ENCODE results near the gene SOBP. TPM values are rescaled to one million over a fixed set of nuclear protein-coding genes. Genes with fewer than 3 reads are reported as not detected.

The SOBP gene
- polyA plus RNA-seq, 2 of the 4 experiments (the other 2 are of a cell fraction) = 0.18 to 0.53 TPM

DNA sequence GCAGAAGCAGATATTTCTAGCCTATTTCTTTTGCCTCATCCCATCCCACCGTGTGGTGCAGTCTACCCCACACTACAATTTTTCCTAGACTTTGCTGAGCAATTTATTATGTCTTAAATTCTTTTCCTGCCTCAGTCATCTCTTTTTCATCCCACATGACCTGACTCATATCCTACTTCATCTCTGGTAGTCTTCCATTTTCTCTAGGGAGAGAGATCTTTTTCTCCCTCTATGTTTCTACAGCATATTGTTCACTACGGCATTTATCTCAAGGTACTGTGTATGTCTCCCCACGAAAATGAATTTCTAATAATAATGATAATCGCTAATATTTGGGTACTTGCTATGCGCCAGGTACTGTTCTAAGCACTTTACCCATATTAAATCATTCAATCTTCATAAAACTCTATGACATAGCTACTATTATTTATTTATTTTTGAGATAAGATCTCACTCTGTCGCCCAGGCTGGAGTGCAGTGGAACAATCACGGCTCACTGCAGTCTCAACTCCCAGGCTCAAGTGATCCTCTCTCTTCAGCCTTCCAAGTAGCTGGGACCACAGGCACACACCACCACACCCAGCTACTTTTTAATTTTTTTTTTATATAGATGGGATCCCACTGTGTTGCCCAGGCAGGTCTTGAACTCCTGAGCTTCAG is 46.2 kb upstream of the SOBP start:
- 93% methylated on average over 7 of the region's 7 CpGs for WGBS (ENCODE audit: missing lambda C conversion rate)
- CTCF ChIA-PET = interaction anchor here (0.6 kb wide), 1 partner anchor 184 kb away, joined by 3 read pairs; no protein-coding TSS in a partner anchor
- Histone ChIP-seq H3K4me2 (no peak overlapping the region), H3K27ac (no peak overlapping the region), H3K9me3 (peaks cover 18% of the 10 kb centered on the region), H3K4me3 (no peak overlapping the region), H3K4me1 (no peaks in the 10 kb centered on the region)
- POLR2A ChIA-PET = interaction anchor here (1.5 kb wide), 1 partner anchor 15 kb away, joined by 3 read pairs; the partner anchor contains the start of gene PDSS2
- FAIRE-seq (no peak), ATAC-seq (no peak), DNase-seq (ENCODE audit: low read depth in 1 of 2, low spot score in 1 of 2) (no peak)
- TF ChIP-seq JUN (IDR thresholded peaks at IDR 0.05) (no peak), NFE2L2 (conservative IDR thresholded peaks at IDR 0.05; ENCODE audit: low read length) (no peak), REST (IDR thresholded peaks at IDR 0.05) (no peak), ESRRA (IDR thresholded peaks at IDR 0.05; ENCODE audit: borderline replicate concordance, low read length) (no peak), TFCP2L1 (CRISPR knock-in tag; IDR thresholded peaks at IDR 0.05) (no peak), FOXS1 (CRISPR knock-in tag; IDR thresholded peaks at IDR 0.05) (no peak), PBX3 (IDR thresholded peaks at IDR 0.05) (no peak), EP300 (IDR thresholded peaks at IDR 0.05) (no peak), RAD21 (conservative IDR thresholded peaks at IDR 0.05 in 1 of 2, IDR thresholded peaks at IDR 0.05 in 1 of 2) (no peak), HEYL (CRISPR knock-in tag; IDR thresholded peaks at IDR 0.05) (no peak), ZNF302 (CRISPR knock-in tag; IDR thresholded peaks at IDR 0.05) (no peak), ZFP36 (IDR thresholded peaks at IDR 0.05; ENCODE audit: borderline replicate concordance, partially characterized antibody) (no peak), POLR2AphosphoS2 (conservative IDR thresholded peaks at IDR 0.05; ENCODE audit: low read length) (no peak), MYC (IDR thresholded peaks at IDR 0.05; ENCODE audit: borderline replicate concordance, low read length) (no peak)
- TF ChIP-seq, protein P1, sequence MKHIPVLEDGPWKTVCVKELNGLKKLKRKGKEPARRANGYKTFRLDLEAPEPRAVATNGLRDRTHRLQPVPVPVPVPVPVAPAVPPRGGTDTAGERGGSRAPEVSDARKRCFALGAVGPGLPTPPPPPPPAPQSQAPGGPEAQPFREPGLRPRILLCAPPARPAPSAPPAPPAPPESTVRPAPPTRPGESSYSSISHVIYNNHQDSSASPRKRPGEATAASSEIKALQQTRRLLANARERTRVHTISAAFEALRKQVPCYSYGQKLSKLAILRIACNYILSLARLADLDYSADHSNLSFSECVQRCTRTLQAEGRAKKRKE (CRISPR knock-in tag; IDR thresholded peaks at IDR 0.05; ENCODE audit: low read depth) = no peak
- TF ChIP-seq, protein P2, sequence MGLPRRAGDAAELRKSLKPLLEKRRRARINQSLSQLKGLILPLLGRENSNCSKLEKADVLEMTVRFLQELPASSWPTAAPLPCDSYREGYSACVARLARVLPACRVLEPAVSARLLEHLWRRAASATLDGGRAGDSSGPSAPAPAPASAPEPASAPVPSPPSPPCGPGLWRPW (IDR thresholded peaks at IDR 0.05) = no peak
- TF ChIP-seq, protein P3, sequence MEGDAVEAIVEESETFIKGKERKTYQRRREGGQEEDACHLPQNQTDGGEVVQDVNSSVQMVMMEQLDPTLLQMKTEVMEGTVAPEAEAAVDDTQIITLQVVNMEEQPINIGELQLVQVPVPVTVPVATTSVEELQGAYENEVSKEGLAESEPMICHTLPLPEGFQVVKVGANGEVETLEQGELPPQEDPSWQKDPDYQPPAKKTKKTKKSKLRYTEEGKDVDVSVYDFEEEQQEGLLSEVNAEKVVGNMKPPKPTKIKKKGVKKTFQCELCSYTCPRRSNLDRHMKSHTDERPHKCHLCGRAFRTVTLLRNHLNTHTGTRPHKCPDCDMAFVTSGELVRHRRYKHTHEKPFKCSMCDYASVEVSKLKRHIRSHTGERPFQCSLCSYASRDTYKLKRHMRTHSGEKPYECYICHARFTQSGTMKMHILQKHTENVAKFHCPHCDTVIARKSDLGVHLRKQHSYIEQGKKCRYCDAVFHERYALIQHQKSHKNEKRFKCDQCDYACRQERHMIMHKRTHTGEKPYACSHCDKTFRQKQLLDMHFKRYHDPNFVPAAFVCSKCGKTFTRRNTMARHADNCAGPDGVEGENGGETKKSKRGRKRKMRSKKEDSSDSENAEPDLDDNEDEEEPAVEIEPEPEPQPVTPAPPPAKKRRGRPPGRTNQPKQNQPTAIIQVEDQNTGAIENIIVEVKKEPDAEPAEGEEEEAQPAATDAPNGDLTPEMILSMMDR (IDR thresholded peaks at IDR 0.05) = no peak

GRCh38 chr6:107444277-107444676 is 45.6 kb upstream of the SOBP start:
- peaks cover 20% of the 10 kb centered on the region for H3K9me3 ChIP-seq
- WGBS (ENCODE audit: missing lambda C conversion rate) = 82% methylated on average over 1 of the region's 1 CpG
- POLR2A ChIA-PET = interaction anchor here (1.5 kb wide), 1 partner anchor 15 kb away, joined by 3 read pairs; the partner anchor contains the start of gene PDSS2
- ATAC-seq = no peak
- CTCF ChIA-PET = interaction anchor here (0.6 to 1.6 kb wide), 2 partner anchors 17 to 185 kb away, joined by 3 read pairs; no protein-coding TSS in a partner anchor
- FAIRE-seq = no peak
- H3K27ac ChIP-seq = no peak overlapping the region
- H3K4me1 ChIP-seq = no peaks in the 10 kb centered on the region
- no peak overlapping the region for H3K4me3 ChIP-seq
- no peak overlapping the region for H3K4me2 ChIP-seq
- no peak for TF ChIP-seq ZFP36 (IDR thresholded peaks at IDR 0.05; ENCODE audit: borderline replicate concordance, partially characterized antibody)
- TF ChIP-seq CBX2 (IDR thresholded peaks at IDR 0.05; ENCODE audit: borderline replicate concordance, low read depth) = no peak
- no peak for TF ChIP-seq MYC (IDR thresholded peaks at IDR 0.05; ENCODE audit: borderline replicate concordance, low read length)
- TF ChIP-seq, protein P4, sequence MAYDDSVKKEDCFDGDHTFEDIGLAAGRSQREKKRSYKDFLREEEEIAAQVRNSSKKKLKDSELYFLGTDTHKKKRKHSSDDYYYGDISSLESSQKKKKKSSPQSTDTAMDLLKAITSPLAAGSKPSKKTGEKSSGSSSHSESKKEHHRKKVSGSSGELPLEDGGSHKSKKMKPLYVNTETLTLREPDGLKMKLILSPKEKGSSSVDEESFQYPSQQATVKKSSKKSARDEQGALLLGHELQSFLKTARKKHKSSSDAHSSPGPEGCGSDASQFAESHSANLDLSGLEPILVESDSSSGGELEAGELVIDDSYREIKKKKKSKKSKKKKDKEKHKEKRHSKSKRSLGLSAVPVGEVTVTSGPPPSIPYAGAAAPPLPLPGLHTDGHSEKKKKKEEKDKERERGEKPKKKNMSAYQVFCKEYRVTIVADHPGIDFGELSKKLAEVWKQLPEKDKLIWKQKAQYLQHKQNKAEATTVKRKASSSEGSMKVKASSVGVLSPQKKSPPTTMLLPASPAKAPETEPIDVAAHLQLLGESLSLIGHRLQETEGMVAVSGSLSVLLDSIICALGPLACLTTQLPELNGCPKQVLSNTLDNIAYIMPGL (CRISPR knock-in tag; IDR thresholded peaks at IDR 0.05; ENCODE audit: borderline replicate concordance) = no peak
- DNase-seq (ENCODE audit: low read depth in 1 of 2, low spot score in 1 of 2) = no peak

Data from A549 (cell line).